ENCODE measurements around the gene RAPGEF5. TPM values are rescaled to one million over a fixed set of nuclear protein-coding genes. Genes with fewer than 3 reads are reported as not detected.

Gene RAPGEF5
- total RNA-seq, 1 experiment from 2014 or later: 15.6 TPM

GRCh38 chr7:22231141-22231540 lies 125.8 kb downstream of the RAPGEF5 start:
- CTCF ChIA-PET: no interaction called here
- no peak overlapping the region for H3K4me3 ChIP-seq (replicated peaks in 1 of 2; ENCODE audit: low read depth in 1 of 2, low read length in 2 of 2)
- no peak overlapping the region for H3K4me2 ChIP-seq (ENCODE audit: low read length)
- no peak overlapping the region for H3K9ac ChIP-seq (ENCODE audit: low read length)
- POLR2A ChIA-PET: no interaction called here
- no peaks in the 10 kb centered on the region for H3K9me3 ChIP-seq (ENCODE audit: control insufficient read depth in 1 of 2, insufficient read depth in 1 of 2, low read depth in 1 of 2, low read length in 2 of 2)
- TF ChIP-seq POLR2A (IDR thresholded peaks at IDR 0.05; ENCODE audit: borderline replicate concordance, extremely low read depth, insufficient read depth, insufficient read length): no peak
- no peak for TF ChIP-seq POLR2AphosphoS5 (IDR thresholded peaks at IDR 0.05; ENCODE audit: low read depth, low read length)
- TF ChIP-seq SIN3A (IDR thresholded peaks at IDR 0.05; ENCODE audit: low read depth): no peak
- no peak for TF ChIP-seq REST (IDR thresholded peaks at IDR 0.05; ENCODE audit: low read depth)
- no peak for TF ChIP-seq EGR1 (IDR thresholded peaks at IDR 0.05; ENCODE audit: low read depth)
- no peak for TF ChIP-seq ELF1 (IDR thresholded peaks at IDR 0.05; ENCODE audit: borderline replicate concordance, low read depth)
- no peak for TF ChIP-seq ATF3 (IDR thresholded peaks at IDR 0.05)
- TF ChIP-seq YY1 (IDR thresholded peaks at IDR 0.05; ENCODE audit: extremely low read depth, insufficient replicate concordance, low read depth, low read length): no peak
- TF ChIP-seq RAD21 (IDR thresholded peaks at IDR 0.05; ENCODE audit: low read depth): no peak
- no peak for TF ChIP-seq ZFX (IDR thresholded peaks at IDR 0.05)
- no peak for TF ChIP-seq EZH2phosphoT487 (IDR thresholded peaks at IDR 0.05; ENCODE audit: borderline replicate concordance)
- H3K27me3 ChIP-seq (ENCODE audit: insufficient read depth, low read length): no peaks in the 10 kb centered on the region
- no peak overlapping the region for H2AFZ ChIP-seq (ENCODE audit: low read depth, low read length, poor library complexity, severe bottlenecking)
- H4K20me1 ChIP-seq (ENCODE audit: insufficient read depth): no peaks in the 10 kb centered on the region
- H3K9me2 ChIP-seq (ENCODE audit: insufficient read depth): no peaks in the 10 kb centered on the region
- no peak for ATAC-seq
- no peaks in the 10 kb centered on the region for H3K79me2 ChIP-seq (ENCODE audit: insufficient read depth, low read length)
- no peaks in the 10 kb centered on the region for H3K36me3 ChIP-seq (ENCODE audit: control insufficient read depth in 1 of 2, insufficient read depth in 2 of 2, low read length in 2 of 2)
- no peaks in the 10 kb centered on the region for H3K4me1 ChIP-seq (ENCODE audit: control insufficient read depth in 1 of 2, insufficient read depth in 2 of 2, low read length in 2 of 2)
- no peak overlapping the region for H3K27ac ChIP-seq (ENCODE audit: low read depth, low read length)
- intact Hi-C loops (cut with micrococcal nuclease): no loop called here
- DNase-seq (ENCODE audit: low read depth, low spot score): no peak
- BruUV-seq (replicated peaks): no TSS peak
- RAD21 ChIA-PET (ENCODE audit: low non-redundant PET in 1 of 2, low total read pairs in 2 of 2, uncharacterized antibody in 2 of 2, unreplicated experiment in 2 of 2): no interaction called here
